Measurements from ENCODE around the gene PIN4. TPM values are rescaled to one million over a fixed set of nuclear protein-coding genes. Genes with fewer than 3 reads are reported as not detected.

PIN4 gene
- total and polyA plus RNA-seq, 2 experiments from 2014 or later: 16.3 to 39.4 TPM

DNA sequence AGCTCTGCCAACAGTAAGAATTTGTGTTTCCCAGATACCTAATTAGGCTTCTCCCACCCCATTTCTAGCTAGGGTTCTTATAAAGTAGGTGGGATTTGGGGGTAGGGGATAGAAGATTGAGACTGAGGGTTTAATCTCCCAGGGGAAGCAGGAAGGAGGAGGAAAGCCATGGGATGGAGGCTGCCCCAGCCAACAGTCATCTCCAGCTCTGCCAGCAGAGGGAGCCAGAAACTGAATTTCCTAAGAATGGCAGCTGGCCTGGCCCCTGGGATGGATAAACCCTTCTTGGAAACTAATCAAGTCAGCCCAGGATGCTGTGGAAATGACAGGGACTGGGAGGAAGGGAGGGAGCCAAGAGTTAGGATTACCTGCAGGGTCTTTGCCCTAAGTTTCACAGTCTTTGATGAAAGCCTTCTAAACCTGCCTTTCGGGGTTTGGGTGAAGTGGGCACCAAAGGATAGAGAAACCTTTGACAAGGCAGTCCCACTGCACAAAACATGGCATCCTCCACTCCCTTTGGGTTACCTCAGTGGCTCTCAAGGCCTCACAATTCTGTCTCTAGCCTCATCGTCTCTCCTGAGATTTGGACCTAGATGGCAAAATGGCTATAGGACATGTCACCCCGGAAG, 64.0 kb downstream of the PIN4 start:
- Histone ChIP-seq H3K4me3 (no peak overlapping the region), H2AFZ (no peak overlapping the region), H3K4me2 (no peak overlapping the region), H3K9me2 (replicated peaks; ENCODE audit: insufficient read depth) (no peaks in the 10 kb centered on the region), H3K36me3 (replicated peaks; ENCODE audit: insufficient read depth, low read depth) (no peaks in the 10 kb centered on the region), H3K9me3 (ENCODE audit: low read depth) (no peaks in the 10 kb centered on the region), H3K27ac (no peak overlapping the region), H3K27me3 (no peaks in the 10 kb centered on the region), H4K20me1 (ENCODE audit: insufficient read depth, poor library complexity, severe bottlenecking) (no peaks in the 10 kb centered on the region), H3K4me1 (ENCODE audit: insufficient read depth) (no peaks in the 10 kb centered on the region), H3K79me2 (no peaks in the 10 kb centered on the region)
- WGBS (ENCODE audit: low lambda C conversion rate, missing lambda C conversion rate): 84% methylated on average over 3 of the region's 3 CpGs
- TF ChIP-seq EZH2phosphoT487 (IDR thresholded peaks at IDR 0.05; ENCODE audit: low read depth, severe bottlenecking, unreplicated experiment) (no peak), EZH2 (IDR thresholded peaks at IDR 0.05; ENCODE audit: borderline replicate concordance) (no peak)
- TF ChIP-seq, protein P1, sequence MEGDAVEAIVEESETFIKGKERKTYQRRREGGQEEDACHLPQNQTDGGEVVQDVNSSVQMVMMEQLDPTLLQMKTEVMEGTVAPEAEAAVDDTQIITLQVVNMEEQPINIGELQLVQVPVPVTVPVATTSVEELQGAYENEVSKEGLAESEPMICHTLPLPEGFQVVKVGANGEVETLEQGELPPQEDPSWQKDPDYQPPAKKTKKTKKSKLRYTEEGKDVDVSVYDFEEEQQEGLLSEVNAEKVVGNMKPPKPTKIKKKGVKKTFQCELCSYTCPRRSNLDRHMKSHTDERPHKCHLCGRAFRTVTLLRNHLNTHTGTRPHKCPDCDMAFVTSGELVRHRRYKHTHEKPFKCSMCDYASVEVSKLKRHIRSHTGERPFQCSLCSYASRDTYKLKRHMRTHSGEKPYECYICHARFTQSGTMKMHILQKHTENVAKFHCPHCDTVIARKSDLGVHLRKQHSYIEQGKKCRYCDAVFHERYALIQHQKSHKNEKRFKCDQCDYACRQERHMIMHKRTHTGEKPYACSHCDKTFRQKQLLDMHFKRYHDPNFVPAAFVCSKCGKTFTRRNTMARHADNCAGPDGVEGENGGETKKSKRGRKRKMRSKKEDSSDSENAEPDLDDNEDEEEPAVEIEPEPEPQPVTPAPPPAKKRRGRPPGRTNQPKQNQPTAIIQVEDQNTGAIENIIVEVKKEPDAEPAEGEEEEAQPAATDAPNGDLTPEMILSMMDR (IDR thresholded peaks at IDR 0.05; ENCODE audit: poor library complexity): peak; percentile 57
- peak; percentile 56 for DNase-seq (ENCODE audit: low spot score)

DNA sequence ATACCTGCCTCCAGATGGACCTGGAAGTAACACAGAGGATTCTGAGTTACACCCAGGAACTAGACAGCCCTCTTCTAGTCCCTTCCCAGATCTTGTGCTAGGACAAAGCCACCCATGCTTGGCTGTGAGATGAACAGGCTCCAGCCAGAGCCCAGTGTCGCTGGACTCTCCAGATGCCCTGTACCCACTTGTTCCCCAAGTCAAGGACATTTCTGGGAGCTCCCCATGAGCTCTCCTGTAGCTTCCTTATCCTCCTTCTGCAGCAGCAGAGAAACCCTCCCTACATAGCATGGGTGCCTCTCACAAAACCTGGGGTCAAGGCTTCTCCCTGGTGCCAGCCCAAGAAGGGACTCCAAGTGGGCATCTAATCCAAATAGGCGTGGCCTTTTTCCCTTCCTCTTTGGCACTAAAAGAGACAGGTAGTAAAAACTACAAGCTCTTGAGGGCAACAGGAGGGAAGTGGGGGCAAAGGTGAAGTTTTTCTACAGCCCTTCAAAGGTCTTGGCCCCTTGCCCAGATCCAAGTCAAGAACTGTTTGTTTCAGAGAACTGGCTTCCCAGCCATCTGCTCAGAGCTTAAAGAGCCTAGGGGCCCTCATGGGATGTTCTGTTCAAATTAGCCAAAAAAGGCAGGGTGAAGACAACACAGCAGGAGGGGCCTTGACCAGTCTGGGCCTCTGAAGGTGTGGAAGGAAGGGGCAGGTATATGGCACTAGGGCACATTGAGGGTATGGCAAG, 65.8 kb downstream of the PIN4 start:
- H3K79me2 ChIP-seq: no peaks in the 10 kb centered on the region
- peak; percentile 20 for DNase-seq (ENCODE audit: low spot score)

More for the DNA sequence above, 65.8 kb downstream of the PIN4 start:
- Histone ChIP-seq H3K4me2 (no peak overlapping the region), H4K20me1 (ENCODE audit: insufficient read depth, poor library complexity, severe bottlenecking) (no peaks in the 10 kb centered on the region), H2AFZ (no peak overlapping the region), H3K4me1 (ENCODE audit: insufficient read depth) (no peaks in the 10 kb centered on the region), H3K27me3 (no peaks in the 10 kb centered on the region), H3K27ac (no peak overlapping the region), H3K9me2 (replicated peaks; ENCODE audit: insufficient read depth) (no peaks in the 10 kb centered on the region), H3K4me3 (no peak overlapping the region), H3K36me3 (replicated peaks; ENCODE audit: insufficient read depth, low read depth) (no peaks in the 10 kb centered on the region), H3K9me3 (ENCODE audit: low read depth) (no peaks in the 10 kb centered on the region)
- TF ChIP-seq, protein P1 (IDR thresholded peaks at IDR 0.05; ENCODE audit: poor library complexity): no peak
- TF ChIP-seq EZH2phosphoT487 (IDR thresholded peaks at IDR 0.05; ENCODE audit: low read depth, severe bottlenecking, unreplicated experiment) (no peak), EZH2 (IDR thresholded peaks at IDR 0.05; ENCODE audit: borderline replicate concordance) (no peak)
- 80% methylated on average over 2 of the region's 2 CpGs for WGBS (ENCODE audit: low lambda C conversion rate, missing lambda C conversion rate)

Other genes starting within 250 kb of the PIN4 start
- 2.0 and 2.5 TPM in 2 replicates for gene RTL5, start 49.8 kb upstream of the PIN4 start, total RNA-seq
- 1.5 and 2.6 TPM in 2 replicates for gene RTL5, start 49.8 kb upstream of the PIN4 start, polyA plus RNA-seq
- 1.5 and 2.5 TPM in 2 replicates for gene ERCC6L, start 57.3 kb downstream of the PIN4 start, total RNA-seq
- 0.51 and 1.6 TPM in 2 replicates for gene ERCC6L, start 57.3 kb downstream of the PIN4 start, polyA plus RNA-seq
- gene RPS4X, start 95.5 kb downstream of the PIN4 start, total RNA-seq: 650 and 763 TPM in 2 replicates
- 180 and 208 TPM in 2 replicates for gene RPS4X, start 95.5 kb downstream of the PIN4 start, polyA plus RNA-seq
- 2.9 TPM in 1 of 2 replicates, not detected in the other for gene CITED1, start 124.2 kb downstream of the PIN4 start, total RNA-seq
- gene CITED1, start 124.2 kb downstream of the PIN4 start, polyA plus RNA-seq: not detected in 2 replicates